ENCODE results near the gene FCGBP.

Gene FCGBP

GRCh38 chr19:39924952-39925351 is 9.5 kb downstream of the FCGBP start:
- no peak for TF ChIP-seq CTCF (conservative IDR thresholded peaks at IDR 0.05)
- H3K27ac ChIP-seq, result no peak overlapping the region

DNA sequence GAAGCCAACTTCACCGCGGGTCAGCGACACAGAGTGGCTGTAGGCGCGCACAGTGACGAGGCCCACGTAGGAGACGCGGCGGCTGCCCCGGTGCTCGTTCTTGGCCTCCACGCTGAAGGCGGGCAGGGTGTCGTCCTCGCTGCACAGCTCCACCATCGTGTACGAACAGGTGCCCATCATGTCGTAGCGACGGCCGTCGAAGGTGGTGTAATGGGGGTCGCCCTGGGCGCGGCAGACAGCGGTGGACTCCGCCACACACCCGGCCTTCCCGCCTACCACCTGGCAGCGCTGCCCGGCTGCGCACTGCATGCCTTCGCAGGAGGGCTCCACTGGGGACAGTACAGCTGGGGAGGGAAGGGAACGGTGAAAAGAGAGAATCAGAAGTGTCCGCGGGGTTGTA is 10.0 kb downstream of the FCGBP start:
- no peak overlapping the region for H3K27ac ChIP-seq
- TF ChIP-seq CTCF (conservative IDR thresholded peaks at IDR 0.05), result no peak

DNA sequence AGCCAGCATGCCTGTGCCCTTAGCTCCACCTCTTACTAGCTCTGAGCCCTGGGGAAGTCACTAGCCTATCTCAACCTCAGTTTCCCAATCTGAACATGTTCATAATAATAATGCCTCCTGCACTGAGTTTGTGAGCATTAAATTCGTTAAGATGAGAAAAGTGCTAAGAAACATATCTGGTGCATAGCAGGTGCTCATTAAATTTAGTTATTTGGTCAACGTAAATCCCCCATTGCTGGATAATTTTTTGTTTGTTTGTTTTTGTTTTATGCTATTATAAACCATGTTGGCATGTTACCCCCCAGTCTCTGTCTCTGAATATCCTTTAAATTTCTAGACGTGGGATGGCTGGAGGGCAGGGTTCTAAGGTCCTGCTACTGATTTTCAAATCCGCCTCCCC is 10.6 kb downstream of the FCGBP start:
- H3K27ac ChIP-seq, result no peak overlapping the region
- TF ChIP-seq CTCF (conservative IDR thresholded peaks at IDR 0.05), result no peak

GRCh38 chr19:39919976-39920375 is 14.5 kb downstream of the FCGBP start:
- no peak for TF ChIP-seq CTCF (conservative IDR thresholded peaks at IDR 0.05)
- no peak overlapping the region for H3K27ac ChIP-seq

- no peak for TF ChIP-seq CTCF (conservative IDR thresholded peaks at IDR 0.05)
- H3K27ac ChIP-seq, result no peak overlapping the region
These were observed 16.2 kb downstream of the FCGBP start for GRCh38 chr19:39918183-39918651.

DNA sequence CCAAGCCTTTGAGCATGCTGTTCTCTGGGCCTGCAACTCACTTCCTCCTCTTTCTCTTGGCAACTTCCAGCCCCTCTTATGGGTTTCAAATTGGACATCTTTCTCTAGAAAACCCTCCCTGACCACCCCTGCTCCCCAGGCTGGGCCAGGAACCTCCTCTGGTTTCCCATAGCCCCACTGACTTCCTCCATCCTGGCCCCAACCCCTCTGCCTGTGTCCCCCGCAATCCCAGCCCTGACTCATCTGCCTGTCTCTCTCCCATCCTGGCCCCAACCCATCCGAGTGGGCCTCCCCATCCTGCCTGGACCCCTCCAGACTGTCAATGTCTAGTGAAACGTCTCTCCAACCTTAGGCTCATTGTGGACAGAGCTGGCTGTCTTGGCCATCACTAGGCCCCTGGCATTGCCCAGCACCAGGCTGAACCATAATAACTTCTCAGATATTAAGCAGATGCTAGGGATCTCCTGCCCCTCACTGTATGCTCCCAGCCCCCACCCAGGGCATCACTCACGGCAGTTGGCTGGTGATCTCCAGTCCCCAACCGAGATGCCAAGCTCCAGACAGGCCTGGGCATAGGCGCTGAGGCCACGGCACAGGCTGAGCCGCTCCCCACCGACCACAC is 16.8 kb downstream of the FCGBP start:
- H3K27ac ChIP-seq, result no peak overlapping the region
- TF ChIP-seq CTCF (conservative IDR thresholded peaks at IDR 0.05), result no peak

DNA sequence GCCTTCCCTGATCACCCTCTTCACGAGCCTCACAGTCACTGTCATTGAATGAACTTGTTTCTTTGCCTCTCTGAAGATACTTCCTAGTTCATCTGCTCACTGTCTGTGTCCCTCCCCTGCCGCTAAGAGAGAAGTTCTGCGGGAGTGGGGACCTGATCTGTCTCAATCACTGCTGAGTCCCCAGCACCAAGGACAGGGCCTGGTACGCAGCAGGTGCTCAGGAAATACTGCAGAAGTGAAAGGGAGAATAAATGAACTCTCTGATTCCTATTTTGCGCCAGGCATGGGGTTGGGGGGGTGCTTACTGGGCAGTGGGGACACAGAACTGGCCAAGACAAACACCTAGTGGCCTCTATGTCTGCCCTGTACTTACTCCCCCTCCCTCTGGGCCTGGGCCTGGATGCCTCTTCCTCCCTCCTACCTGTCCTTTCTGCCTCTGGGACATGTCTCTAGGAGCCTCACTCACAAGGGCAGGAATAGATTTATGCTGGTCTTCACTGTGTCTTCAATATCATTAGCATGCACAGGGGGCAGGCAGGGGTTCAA is 17.5 kb downstream of the FCGBP start:
- H3K27ac ChIP-seq, result no peak overlapping the region
- no peak for TF ChIP-seq CTCF (conservative IDR thresholded peaks at IDR 0.05)

All from VCaP (cell line).